HG03457 (cell line): ENCODE data around the gene GALNT1.
"Not testable (repeated sequence)": the region's sequence is repeated elsewhere in the genome, so short reads cannot be mapped to it uniquely, and the experiment has no call there.

Source experiments
- ATAC-seq: cut with Tn5 transposase; IDR thresholded peaks from one replicate; pipeline ENCODE4 v1.9.1; 2021; ENCODE audit warnings: moderate number of reproducible peaks; ENCODE audit not compliant: unreplicated experiment

The GALNT1 gene

DNA sequence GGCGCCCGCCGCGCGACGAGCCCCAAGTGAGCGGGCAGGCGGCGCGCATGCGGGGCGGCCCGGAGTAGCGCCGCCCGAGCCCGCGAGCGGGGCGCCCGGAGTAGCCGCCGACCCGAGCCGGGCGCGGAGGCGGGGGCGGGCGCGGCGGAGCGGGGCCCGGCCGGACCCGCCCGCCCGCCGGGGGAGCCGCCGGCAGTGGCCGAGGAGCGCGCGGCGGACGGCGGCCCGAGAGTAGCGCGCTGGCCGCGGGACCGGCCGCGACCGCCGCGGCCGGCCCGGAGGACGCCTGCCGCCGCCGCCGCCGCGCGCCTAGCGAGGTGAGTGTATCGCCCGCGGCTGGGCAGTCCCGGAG is at the start of gene GALNT1:
Gene GALNT1 (plus strand): TSS at position 195 of the 352 bp plus-strand sequence. CDS start 72,923 bp downstream, outside the sequence.
- no peak for ATAC-seq

- ATAC-seq = no peak
Measured at GRCh38 chr18:35533916-35534405, 47.6 kb upstream of the GALNT1 start.

DNA sequence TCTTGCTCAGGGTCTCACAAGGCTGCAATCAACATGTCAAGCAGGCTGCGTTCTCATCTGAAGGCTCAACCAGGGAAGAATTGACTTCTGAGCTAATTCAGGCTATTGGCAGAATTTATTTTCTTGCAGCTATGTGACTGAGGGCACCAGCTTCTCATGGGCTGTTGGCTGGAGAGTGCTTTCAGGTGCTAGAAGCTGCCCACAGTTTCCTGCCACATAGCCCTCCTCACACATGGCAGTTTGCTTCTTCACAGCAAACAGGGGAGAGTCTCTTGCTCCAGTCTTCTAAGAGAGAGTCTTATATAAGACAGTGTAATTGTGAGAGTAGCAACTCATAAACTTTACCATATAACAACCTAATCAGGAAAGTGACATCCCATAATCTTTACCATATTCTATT is 46.2 kb upstream of the GALNT1 start:
- no peak for ATAC-seq

DNA sequence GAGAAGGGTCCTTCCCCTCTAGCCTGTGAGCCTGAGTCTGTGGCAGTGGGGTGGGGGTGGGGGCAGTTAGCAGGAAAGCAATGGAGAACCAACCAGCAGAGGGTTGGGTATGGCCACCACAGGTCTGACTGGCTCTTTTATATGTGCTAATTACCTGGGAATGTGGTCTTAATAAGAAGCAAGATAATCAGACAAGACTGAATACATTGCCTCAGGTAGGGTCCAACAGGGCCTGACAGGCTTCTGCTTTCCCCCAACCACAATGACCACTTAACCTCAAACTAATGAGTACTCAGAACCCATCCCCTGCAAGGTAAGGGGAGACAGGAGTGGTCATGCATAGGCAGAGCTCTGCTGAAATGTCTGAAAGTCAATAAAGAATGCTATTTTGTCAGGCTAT is 39.2 kb upstream of the GALNT1 start:
- ATAC-seq = no peak

- no peak for ATAC-seq
Measured at GRCh38 chr18:35547008-35547605, 34.4 kb upstream of the GALNT1 start.

GRCh38 chr18:35549564-35549963 is 32.0 kb upstream of the GALNT1 start:
- no peak for ATAC-seq

GRCh38 chr18:35553300-35553699 is 28.2 kb upstream of the GALNT1 start:
- no peak for ATAC-seq

DNA sequence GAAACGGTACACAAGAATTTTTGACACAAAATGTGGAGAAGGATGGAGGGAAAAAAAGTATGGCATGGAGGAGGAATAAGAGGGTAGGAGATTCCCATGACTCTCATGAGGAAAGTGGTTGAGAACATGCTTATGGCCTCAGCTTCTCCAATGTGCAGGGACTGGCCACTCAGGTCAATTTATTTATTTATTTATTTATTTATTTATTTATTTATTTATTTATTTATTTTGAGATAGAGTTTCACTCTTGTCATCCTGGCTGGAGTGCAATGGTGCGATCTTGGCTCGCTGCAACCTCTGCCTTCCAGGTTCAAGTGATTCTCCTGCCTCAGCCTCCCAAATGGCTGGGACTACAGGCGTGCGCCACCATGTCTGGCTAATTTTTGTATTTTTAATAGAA is 26.0 kb upstream of the GALNT1 start:
- not testable (repeated sequence) for ATAC-seq

DNA sequence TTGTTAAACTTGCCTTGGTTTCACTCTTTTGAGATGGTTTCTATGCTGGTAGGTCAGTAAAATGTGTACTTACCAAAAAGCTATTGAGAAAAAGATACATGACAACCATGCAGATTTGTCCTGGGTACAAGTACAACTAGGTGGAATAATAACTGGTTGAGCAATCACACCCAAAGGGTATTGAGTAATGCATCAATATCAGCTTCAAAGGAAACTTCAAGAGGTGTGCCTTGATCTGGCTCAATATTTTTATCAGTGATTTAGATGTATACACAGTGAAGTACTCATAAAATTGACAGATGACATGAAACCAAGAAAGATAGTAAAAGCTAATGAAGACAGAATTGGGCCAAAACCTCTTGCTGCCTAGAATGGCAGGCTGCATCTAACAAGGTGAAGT is 21.7 kb upstream of the GALNT1 start:
- no peak for ATAC-seq

DNA sequence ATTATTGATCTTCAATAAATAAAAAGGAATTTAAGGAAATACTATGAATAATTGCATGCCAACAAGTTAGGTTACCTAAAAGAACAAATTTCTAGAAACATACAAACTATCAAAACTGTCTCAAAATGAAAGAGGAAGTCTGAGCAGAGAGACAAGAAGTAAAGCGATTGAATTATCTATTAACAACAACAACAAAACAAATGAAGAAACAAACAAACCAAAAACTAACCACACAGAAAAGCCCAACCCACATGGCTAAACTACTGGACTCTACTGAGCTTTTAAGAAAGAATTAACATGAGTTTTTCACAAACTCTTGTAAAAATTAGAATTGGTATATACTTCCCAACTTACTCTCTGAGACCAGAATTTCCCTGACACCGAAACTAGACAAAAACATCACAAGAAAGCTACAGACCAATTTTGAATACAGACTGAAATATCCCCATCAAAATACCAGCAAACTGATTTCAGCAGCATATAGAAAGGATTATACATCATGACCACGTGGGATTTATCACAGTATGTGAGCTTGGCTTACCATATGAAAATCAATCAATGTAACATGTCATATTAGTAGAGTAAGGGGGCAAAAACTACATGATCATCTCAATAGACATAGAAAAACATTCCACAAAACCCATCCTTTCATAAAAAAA is 16.6 kb upstream of the GALNT1 start:
- ATAC-seq = peak; percentile 78

- no peak for ATAC-seq
Measured at GRCh38 chr18:35566019-35566418, 15.5 kb upstream of the GALNT1 start.

DNA sequence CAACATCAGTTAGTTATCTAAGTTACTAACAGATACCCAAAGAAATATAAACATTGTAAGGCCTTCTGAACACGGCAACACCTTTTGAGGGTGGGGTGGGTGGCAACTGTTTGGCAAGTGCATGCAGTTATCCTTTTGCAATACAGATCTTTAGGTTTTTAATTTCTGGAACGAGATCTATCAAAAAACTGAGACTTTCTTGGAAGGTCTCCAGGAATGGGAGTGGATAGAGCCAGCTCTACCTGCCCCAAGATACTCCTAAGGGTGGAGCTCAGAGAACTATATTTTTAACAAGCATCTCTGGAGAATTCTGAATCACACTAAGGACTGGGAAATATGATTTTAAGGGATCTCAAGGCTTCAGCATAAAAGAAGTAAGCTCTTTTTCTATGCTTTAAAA is 11.4 kb upstream of the GALNT1 start:
- ATAC-seq = no peak

DNA sequence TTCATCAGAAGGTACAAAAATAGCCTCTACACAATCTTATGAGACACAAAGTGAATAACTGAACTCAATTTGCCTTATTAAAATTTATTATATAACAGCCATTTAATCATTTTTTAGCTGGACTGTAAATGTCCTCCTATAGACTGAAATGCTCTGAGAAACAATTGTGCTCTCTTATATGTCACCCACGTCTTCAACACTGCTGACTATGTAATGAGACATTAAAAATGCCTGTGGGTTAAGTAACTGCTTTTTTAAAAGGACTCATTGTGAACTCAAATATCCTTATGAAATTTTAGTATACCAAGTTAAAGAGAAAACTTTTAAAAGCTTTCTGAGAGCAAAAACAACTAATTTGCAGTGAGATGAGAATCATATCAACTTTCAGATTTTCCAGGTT is 10.4 kb upstream of the GALNT1 start:
- ATAC-seq = no peak

- no peak for ATAC-seq
Measured at GRCh38 chr18:35572644-35573043, 8.9 kb upstream of the GALNT1 start.

DNA sequence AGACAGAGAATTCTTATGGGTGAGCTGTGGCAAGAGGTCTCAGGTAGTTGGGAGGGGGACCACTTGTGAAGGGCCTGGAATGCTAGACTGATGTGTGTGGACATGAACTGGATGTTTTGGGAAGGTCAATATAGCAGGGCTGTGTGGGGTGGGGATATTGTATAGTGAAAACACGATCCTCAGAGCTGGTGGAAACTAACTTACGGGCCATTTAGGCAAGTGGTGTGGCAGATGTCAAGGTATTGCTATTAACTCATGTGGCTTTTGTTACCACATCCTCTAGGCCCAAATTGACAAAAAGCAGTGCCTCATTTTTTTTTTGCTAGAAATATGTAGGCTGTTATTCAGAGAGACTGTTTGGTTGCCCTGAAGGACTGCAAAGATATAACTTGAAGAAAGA is 8.0 kb upstream of the GALNT1 start:
- ATAC-seq = no peak

DNA sequence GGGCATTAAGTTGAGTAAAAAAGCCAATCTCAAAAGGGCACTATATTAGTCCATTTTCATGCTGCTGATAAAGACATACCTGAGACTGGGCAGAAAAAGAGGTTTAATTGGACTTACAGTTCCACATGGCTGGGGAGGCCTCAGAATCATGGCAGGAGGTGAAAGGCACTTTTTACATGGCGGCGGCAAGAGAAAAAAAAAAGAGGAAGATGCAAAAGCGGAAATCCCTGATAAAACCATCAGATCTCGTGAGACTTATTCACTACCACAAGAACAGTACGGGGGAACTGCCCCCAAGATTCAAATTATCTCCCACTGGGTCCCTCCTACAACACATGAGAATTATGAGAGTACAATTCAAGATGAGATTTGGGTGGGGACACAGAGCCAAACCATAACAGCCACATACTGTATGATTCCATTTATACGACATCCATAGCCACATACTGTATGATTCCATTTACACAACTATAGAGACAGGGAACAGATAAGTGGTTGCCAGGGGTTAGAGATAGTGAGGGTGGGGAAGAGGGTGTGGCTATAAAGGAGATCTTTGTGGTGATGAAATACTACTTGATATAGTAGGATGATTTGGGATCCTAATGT is 5.2 kb upstream of the GALNT1 start:
- not testable (repeated sequence) for ATAC-seq

GRCh38 chr18:35577045-35577848 is 4.3 kb upstream of the GALNT1 start:
- ATAC-seq = peak; percentile 56

DNA sequence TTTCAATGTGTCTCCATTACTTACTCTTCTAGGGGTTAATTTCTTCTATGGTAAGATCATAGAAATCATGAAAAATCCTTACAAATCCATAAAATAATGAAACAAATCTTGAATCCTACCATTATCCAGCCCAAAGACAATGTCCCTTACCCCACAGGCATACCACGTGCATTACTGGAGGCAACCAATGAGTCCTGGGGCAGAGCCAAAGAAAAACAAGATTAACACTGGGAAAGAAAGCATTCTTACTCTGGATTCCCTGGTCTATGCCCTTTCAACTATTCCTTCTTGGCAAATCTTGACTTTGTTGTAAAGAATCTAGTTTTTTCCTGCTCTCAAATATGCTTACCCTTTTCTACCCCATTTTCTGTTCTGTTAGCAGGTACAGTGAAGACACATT is 3.1 kb upstream of the GALNT1 start:
- ATAC-seq = no peak

GRCh38 chr18:35578936-35579335 is 2.6 kb upstream of the GALNT1 start:
- ATAC-seq = no peak

DNA sequence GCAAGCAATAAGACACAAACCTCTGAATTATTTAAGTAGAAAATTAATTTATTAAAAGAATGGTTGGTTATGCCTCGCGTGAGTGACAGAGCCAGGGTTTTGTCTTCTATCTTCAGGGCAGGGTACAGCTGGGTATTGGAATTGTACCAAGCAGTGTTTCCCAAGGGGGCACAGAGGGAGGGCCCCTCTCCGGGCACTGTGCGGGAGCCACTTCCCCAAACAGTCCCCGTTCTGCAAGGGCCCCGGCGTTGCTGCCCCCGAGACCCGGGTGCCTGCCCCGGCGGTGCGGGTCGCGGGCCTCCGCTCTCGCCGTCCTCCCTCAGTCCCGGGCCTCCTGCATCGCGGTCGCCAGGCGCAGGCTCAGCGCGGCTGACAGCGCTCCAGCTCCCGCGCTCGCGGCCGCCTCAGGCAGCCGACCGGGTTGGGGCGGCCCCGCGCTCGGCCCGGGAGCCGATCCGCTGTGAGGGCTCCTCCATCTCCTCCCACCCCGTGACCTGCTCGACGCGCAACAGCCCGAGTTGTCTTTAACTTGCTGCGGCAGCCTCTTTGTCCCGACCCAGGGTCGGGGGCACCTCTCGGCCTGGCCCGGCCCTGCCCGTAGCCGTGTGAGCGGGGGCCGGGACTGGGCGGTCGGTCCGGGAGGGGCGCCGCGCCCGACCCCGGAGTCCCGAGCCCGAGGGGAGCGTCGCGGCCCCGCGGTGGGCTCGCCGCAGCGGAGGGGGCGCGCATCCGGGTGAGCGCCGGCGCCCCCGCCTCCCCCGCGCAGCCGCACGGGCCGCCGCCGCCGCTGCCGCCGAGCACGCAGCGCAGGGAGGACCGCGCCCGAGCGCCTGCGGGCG is 620 bp upstream of the GALNT1 start:
- no peak for ATAC-seq
